Measurements from ENCODE around the gene AOPEP. TPM values are rescaled to one million over a fixed set of nuclear protein-coding genes. Genes with fewer than 3 reads are reported as not detected.

AOPEP gene
- total RNA-seq, 1 experiment from 2014 or later: 15.0 TPM

DNA sequence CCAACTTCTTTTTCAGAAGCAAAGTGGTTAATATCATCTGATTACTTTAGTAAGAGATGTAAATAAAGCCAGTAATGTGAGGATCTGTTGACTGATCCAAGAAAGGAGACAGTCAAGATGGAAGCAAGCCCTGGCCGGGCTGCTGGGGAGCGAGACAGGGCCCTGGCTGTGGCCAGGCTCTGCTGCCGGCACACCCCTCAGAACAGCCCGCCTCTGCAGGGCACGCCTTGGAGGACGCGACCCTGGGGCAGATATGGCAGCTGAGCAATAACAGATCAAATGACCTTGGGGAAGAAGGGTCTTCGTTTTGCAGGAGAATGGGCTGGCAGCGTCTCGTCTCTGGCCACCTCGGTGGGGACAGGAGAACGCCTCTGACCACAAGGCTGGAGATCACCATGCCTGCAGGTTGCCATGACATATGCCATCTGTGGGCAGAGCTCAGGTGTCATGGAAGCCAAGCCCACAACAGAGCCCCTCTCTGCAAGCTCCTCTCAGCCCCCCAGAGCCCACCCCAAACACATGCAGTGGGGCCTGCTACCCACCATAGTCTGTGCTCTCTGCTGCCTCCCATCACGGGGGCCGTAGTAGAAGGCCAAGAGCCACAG is 384.5 kb downstream of the AOPEP start:
- Mint-ChIP-seq H3K4me3 (no peak overlapping the region), H3K36me3 (ENCODE audit: insufficient read depth in 1 of 3, low read depth in 3 of 3) (peaks cover 0 to 3% (median under 1%) of the 10 kb centered on the region in 3 experiments; a peak in 3 of 7 replicates)

More for the DNA sequence above, 384.5 kb downstream of the AOPEP start:
- Histone ChIP-seq H4K8ac (replicated peaks; ENCODE audit: insufficient read length, low read depth, low read length) (no peak overlapping the region), H4K20me1 (ENCODE audit: control insufficient read depth, insufficient read depth, insufficient read length) (no peaks in the 10 kb centered on the region), H3K4me1 (ENCODE audit: insufficient read depth, low read length) (no peaks in the 10 kb centered on the region), H3K9ac (ENCODE audit: extremely low read depth, insufficient read length, low read length) (no peak overlapping the region), H3K56ac (ENCODE audit: insufficient read length, low read depth, low read length) (no peak overlapping the region), H3K23ac (ENCODE audit: insufficient read length, low read depth, low read length) (no peak overlapping the region), H4K91ac (ENCODE audit: insufficient read length, low read depth, low read length) (no peak overlapping the region), H2AK5ac (ENCODE audit: insufficient read length, low read length) (no peak overlapping the region), H3K4me2 (ENCODE audit: insufficient read depth, insufficient read length, low read length) (no peak overlapping the region), H2BK5ac (ENCODE audit: insufficient read length, low read length) (no peak overlapping the region), H4K5ac (ENCODE audit: insufficient read length, low read depth, low read length) (no peak overlapping the region), H3K27ac (ENCODE audit: insufficient read length, low read depth, low read length) (no peak overlapping the region), H3K14ac (ENCODE audit: insufficient read depth, low read length) (no peak overlapping the region), H3K27me3 (ENCODE audit: insufficient read depth, low read length) (no peaks in the 10 kb centered on the region), H3K79me1 (ENCODE audit: insufficient read depth, low read depth, low read length, poor library complexity, severe bottlenecking) (no peaks in the 10 kb centered on the region), H3T11ph (ENCODE audit: low read length) (no peak overlapping the region), H2BK20ac (ENCODE audit: low read depth, low read length, poor library complexity, severe bottlenecking) (no peak overlapping the region), H3K4ac (ENCODE audit: low read depth, low read length) (no peak overlapping the region), H3K9me3 (ENCODE audit: control insufficient read depth, low read depth, low read length) (no peaks in the 10 kb centered on the region), H3K18ac (ENCODE audit: insufficient read length, low read depth, low read length) (no peak overlapping the region), H2BK15ac (ENCODE audit: low read depth, low read length) (no peak overlapping the region), H2BK120ac (ENCODE audit: low read depth, low read length, poor library complexity, severe bottlenecking) (no peak overlapping the region), H2BK12ac (ENCODE audit: insufficient read length, low read depth, low read length) (no peak overlapping the region), H3K23me2 (ENCODE audit: insufficient read length, low read depth, low read length, poor library complexity, severe bottlenecking) (no peaks in the 10 kb centered on the region), H3K79me2 (ENCODE audit: insufficient read depth, low read length) (no peaks in the 10 kb centered on the region), H2AFZ (ENCODE audit: low read length) (no peak overlapping the region)
- H3K4me1 Mint-ChIP-seq: 0 out of 4 replicates have a peak, but pooled peaks cover 0 to 4% of the 10 kb centered on the region in 2 experiments
- H3K9me3 Mint-ChIP-seq: no peaks in the 10 kb centered on the region
- TF ChIP-seq, protein P1, sequence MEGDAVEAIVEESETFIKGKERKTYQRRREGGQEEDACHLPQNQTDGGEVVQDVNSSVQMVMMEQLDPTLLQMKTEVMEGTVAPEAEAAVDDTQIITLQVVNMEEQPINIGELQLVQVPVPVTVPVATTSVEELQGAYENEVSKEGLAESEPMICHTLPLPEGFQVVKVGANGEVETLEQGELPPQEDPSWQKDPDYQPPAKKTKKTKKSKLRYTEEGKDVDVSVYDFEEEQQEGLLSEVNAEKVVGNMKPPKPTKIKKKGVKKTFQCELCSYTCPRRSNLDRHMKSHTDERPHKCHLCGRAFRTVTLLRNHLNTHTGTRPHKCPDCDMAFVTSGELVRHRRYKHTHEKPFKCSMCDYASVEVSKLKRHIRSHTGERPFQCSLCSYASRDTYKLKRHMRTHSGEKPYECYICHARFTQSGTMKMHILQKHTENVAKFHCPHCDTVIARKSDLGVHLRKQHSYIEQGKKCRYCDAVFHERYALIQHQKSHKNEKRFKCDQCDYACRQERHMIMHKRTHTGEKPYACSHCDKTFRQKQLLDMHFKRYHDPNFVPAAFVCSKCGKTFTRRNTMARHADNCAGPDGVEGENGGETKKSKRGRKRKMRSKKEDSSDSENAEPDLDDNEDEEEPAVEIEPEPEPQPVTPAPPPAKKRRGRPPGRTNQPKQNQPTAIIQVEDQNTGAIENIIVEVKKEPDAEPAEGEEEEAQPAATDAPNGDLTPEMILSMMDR (conservative IDR thresholded peaks at IDR 0.05): no peak
- no peak overlapping the region for H3K27ac Mint-ChIP-seq
- DNase-seq: no peak
- no peaks in the 10 kb centered on the region for H3K27me3 Mint-ChIP-seq (ENCODE audit: low read depth)
- WGBS (ENCODE audit: extremely low coverage, insufficient read length, low lambda C conversion rate): no CpG with 5 or more reads among the region's 14 CpGs
